ENCODE data around the gene LHX3. TPM values are rescaled to one million over a fixed set of nuclear protein-coding genes. Genes with fewer than 3 reads are reported as not detected.

The LHX3 gene
- total and polyA plus RNA-seq, 2 experiments from 2014 or later, result not detected

DNA sequence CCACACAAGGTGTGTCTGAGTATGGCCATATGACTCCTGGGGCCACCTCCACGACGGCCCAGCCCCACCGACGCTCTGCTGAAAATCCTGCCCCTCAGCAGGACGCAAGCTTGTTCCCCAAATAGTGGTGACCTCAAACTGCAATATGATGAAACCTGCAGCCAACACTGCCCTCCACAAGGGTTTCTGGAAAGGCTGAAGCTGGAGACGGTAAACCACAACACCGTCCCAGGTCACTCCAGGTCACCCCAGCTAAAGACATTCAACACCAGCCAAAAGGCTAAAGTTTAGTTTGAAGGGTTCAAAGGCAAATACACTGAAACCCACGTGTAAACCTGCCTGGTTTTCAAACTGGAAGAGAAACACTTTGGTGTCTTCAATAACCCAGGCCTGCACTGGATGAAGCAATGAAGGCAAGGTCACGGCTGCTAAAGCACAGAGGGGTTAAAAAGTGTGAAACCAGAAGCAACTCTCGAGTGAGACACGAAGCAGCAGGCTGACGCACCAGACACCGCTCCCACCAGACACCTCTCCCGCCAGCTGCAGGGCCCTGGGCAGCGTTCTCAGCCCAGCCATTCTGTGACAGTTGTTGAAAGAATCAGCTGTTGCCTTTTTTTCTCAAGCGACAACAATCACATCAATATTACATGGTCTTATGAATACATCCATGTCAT lies 1.8 kb upstream of the LHX3 start:
- Histone ChIP-seq H3K36me3 (no peaks in the 10 kb centered on the region), H3K4me3 (no peak overlapping the region), H3K27ac (no peak overlapping the region), H3K4me1 (ENCODE audit: low read depth) (no peaks in the 10 kb centered on the region), H3K9me3 (ENCODE audit: low read depth) (no peaks in the 10 kb centered on the region), H3K27me3 (peaks cover 50% of the 10 kb centered on the region)
- no peak for DNase-seq (ENCODE audit: low read depth in 1 of 2, low spot score in 1 of 2)
- no peak for TF ChIP-seq CTCF (IDR thresholded peaks at IDR 0.05; ENCODE audit: low read depth, low read length)

DNA sequence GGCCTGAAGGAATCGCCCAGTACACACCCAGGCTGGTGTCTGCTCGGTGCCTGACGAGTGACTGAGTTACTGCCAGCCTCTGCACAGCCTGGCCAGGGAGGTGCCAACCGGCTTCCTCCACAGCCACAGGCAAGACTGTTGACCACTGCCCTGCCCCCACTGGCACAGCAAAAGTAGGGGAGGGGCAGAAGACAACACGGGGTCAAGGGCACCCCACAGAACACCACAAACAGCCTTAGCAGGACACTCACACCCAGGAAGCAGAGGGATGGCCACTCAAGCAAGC lies 722 bp upstream of the LHX3 start:
- H3K4me3 ChIP-seq, result no peak overlapping the region
- no peaks in the 10 kb centered on the region for H3K36me3 ChIP-seq
- no peak for TF ChIP-seq CTCF (IDR thresholded peaks at IDR 0.05; ENCODE audit: low read depth, low read length)
- no peak overlapping the region for H3K27ac ChIP-seq
- peaks cover 61% of the 10 kb centered on the region for H3K27me3 ChIP-seq
- no peaks in the 10 kb centered on the region for H3K9me3 ChIP-seq (ENCODE audit: low read depth)
- H3K4me1 ChIP-seq (ENCODE audit: low read depth), result no peaks in the 10 kb centered on the region
- DNase-seq (ENCODE audit: low read depth in 1 of 2, low spot score in 1 of 2), result no peak

DNA sequence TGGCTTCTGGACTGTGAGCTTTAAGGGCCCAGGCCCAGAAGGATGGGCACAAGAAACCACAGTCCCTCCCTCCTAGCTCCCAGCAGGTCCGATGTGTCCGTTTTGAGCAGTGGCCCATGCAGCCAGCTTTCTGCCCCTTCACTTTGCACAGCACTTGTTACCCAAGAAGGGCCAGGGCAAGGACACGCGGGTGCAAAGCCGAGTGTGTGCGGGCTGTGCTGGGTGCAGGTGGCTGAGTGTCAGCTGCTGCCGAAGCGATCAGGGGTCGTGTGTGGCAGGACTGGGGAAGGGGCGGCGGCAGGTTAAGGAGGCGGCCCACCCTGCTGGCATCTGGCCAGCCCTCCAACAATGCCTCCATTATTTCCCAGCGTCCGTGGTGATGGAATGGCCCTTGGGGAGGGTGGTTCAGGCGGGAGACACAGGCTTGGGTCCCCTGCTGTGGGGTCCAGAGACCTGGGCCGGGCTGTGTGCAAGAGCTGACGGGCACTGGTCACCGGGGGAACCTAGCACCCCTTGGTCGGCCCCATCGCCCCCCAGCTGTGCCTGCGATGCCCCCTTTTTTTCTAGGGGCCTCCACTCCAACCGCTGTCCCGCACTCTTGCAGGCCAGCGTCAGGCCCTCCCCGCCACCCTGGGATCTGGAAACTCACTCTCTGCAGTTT lies 653 bp downstream of the LHX3 start:
- no peaks in the 10 kb centered on the region for H3K36me3 ChIP-seq
- no peak for DNase-seq (ENCODE audit: low read depth in 1 of 2, low spot score in 1 of 2)
- H3K4me3 ChIP-seq, result no peak overlapping the region
- no peak for TF ChIP-seq CTCF (IDR thresholded peaks at IDR 0.05; ENCODE audit: low read depth, low read length)
- H3K27ac ChIP-seq, result no peak overlapping the region
- peaks cover 75% of the 10 kb centered on the region for H3K27me3 ChIP-seq
- H3K4me1 ChIP-seq (ENCODE audit: low read depth), result no peaks in the 10 kb centered on the region
- H3K9me3 ChIP-seq (ENCODE audit: low read depth), result no peaks in the 10 kb centered on the region

DNA sequence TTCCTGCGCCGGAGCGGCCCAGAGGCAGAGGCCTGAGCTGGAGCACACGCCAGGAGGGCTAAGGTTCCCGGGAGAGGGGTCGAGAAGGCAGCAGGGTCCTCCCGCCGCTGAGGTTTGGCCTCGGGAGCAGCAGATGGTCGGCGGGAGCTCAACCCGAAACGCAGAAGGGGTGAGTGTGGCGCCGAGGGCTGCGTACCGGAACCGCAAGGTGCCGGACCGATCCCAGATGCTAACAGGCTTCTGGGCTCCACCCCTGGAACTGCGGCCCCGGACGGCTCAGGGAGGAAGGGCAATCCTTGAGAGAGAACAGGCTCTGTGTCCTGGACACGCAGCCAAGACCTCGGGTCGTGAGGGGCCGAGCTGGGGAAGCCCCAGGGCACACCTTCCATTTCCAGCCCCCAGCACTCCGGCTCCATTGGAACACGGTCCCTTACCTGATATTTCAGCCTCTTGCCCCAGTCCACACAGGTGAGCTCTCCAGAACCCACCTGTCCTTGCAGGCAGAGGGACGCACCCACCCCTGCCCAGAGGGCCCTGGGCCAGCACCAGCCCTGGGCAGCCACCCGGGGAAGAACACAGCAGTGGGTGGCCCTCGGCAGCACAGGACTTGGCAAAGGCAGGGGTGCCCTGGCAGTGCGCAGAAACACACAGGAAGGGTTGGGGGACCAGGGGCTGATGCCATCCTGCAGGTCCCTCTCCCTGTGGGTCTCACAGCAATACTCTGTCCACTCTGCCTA lies 1.4 kb downstream of the LHX3 start:
- no peak for TF ChIP-seq CTCF (IDR thresholded peaks at IDR 0.05; ENCODE audit: low read depth, low read length)
- H3K4me3 ChIP-seq, result no peak overlapping the region

GRCh38 chr9:136202454-136203407 lies 2.2 kb downstream of the LHX3 start:
- peaks cover 90% of the 10 kb centered on the region for H3K27me3 ChIP-seq
- no peak overlapping the region for H3K27ac ChIP-seq
- H3K4me3 ChIP-seq, result no peak overlapping the region
- no peak for DNase-seq (ENCODE audit: low read depth in 1 of 2, low spot score in 1 of 2)
- H3K4me1 ChIP-seq (ENCODE audit: low read depth), result peaks cover 5% of the 10 kb centered on the region
- no peaks in the 10 kb centered on the region for H3K36me3 ChIP-seq
- no peak for TF ChIP-seq CTCF (IDR thresholded peaks at IDR 0.05; ENCODE audit: low read depth, low read length)
- H3K9me3 ChIP-seq (ENCODE audit: low read depth), result no peaks in the 10 kb centered on the region

More for the DNA sequence above, 1.4 kb downstream of the LHX3 start:
- Histone ChIP-seq H3K27me3 (peaks cover 82% of the 10 kb centered on the region), H3K4me1 (ENCODE audit: low read depth) (peaks cover 2% of the 10 kb centered on the region), H3K27ac (no peak overlapping the region), H3K9me3 (ENCODE audit: low read depth) (no peaks in the 10 kb centered on the region), H3K36me3 (no peaks in the 10 kb centered on the region)
- no peak for DNase-seq (ENCODE audit: low read depth in 1 of 2, low spot score in 1 of 2)
